LNCAP (cell line): ENCODE data around the gene COTL1.

ENCODE experiments used
- CTCF ChIP-seq: fragments of 450-650 bp; IDR thresholded peaks from 2 replicates; pipeline ENCODE4 v1.5.1; 2017; ENCODE audit warnings: mild to moderate bottlenecking

COTL1 gene

GRCh38 chr16:84617791-84618580, at the start of gene COTL1:
COTL1 (minus strand) TSS chr16:84618078; CDS start chr16:84617914, 164 bp downstream.
- TF ChIP-seq CTCF, result no peak

DNA sequence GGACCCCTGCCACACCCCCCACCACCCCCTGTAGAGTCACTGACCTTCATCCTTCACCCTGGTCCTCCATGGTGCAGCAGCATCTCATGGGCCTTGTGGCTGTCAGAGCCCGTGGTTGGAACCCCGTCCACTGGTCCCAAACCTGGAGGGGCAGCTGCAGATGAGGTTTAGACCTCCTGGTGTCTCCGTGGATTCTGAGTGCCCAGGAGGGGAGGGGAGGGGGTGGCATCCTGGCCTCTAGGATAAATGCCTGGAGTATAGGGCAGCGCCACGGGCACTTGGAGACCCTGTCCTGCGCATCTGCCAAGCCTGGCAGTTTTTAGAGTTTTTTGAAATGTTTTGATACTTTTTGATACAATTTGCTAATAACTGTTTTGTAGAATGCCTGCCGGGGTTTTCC, 48.0 kb upstream of the COTL1 start:
- no peak for TF ChIP-seq CTCF

DNA sequence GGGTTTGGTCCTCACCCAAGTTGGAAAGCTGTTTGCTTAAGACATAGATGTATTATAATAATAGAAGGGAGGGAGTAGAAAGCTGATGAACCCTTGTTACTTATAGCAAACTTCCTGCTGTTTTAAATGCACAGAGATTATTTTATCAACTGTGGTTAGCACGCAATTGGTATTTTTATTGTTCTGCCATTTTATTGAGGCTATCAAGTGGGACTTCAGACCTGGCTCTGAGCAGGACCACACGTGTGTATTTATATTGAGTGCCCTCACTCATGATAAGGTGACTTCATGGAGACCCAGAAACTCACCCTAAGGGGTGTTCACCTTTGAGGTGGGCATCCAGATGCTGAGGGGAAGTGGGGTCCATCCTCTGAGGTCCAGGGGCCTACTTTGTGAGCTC, 47.5 kb upstream of the COTL1 start:
- no peak for TF ChIP-seq CTCF

- no peak for TF ChIP-seq CTCF
Measured at GRCh38 chr16:84663433-84664101, 45.7 kb upstream of the COTL1 start.

- TF ChIP-seq CTCF, result no peak
Measured at GRCh38 chr16:84662471-84662870, 44.6 kb upstream of the COTL1 start.

GRCh38 chr16:84661418-84662060, 43.7 kb upstream of the COTL1 start:
- no peak for TF ChIP-seq CTCF

GRCh38 chr16:84660973-84661372, 43.1 kb upstream of the COTL1 start:
- no peak for TF ChIP-seq CTCF
